B cell (primary cell): ENCODE results near the gene STK33. TPM values are rescaled to one million over a fixed set of nuclear protein-coding genes. Genes with fewer than 3 reads are reported as not detected.

ENCODE experiments used
- ATAC-seq: fragments of 200-7000 bp; cut with Tn5 transposase; one replicate; pipeline ENCODE4 v1.10.0; 2021; ENCODE audit warnings: low read depth, mild to moderate bottlenecking, moderate number of reproducible peaks, moderate library complexity
- CTCF ChIA-PET: fragments of 350-600 bp; sonication (Branson Sonifier 250); formaldehyde crosslinking; loops from one replicate; lab custom pipeline; 2021; ENCODE audit warnings: antibody characterized with exemption, inconsistent platforms; lab: Charles Lee
- POLR2A ChIA-PET: fragments of 350-600 bp; sonication (Branson Sonifier 250); formaldehyde crosslinking; loops from one replicate; lab custom pipeline; 2021; ENCODE audit warnings: antibody characterized with exemption; lab: Charles Lee
- DNase-seq: peaks from one replicate; pipeline ENCODE4 v3.0.0; 2013
- H2AFZ ChIP-seq: 2 replicates; pipeline ENCODE4 v1.6.1; 2012; ENCODE audit warnings: mild to moderate bottlenecking, low read depth, low read length; ENCODE audit not compliant: insufficient read depth, poor library complexity, severe bottlenecking
- H3K27ac ChIP-seq, 2 donors: 1 replicate in 1 of 2; 2 replicates in 1 of 2; pipeline ENCODE4 v1.5.1; 2012 to 2013; ENCODE audit warnings: low read length in 2 of 2, mild to moderate bottlenecking in 2 of 2, moderate library complexity in 1 of 2
- H3K27me3 ChIP-seq, 4 experiments: fragments of 200-600 bp in 1 of 4; sonication (generic) in 1 of 4; replicated peaks in 1 of 4; 1 replicate in 2 of 4; 2 replicates in 2 of 4; pipeline versions ENCODE4 v1.6.1 to v1.7.0; 2013 to 2016; ENCODE audit warnings: low read length in 3 of 4, mild to moderate bottlenecking in 2 of 4, mixed read lengths in 1 of 4, moderate library complexity in 1 of 4; ENCODE audit not compliant: insufficient read depth in 4 of 4, control insufficient read depth in 3 of 4; ENCODE audit errors: control extremely low read depth in 1 of 4
- H3K36me3 ChIP-seq, 2 experiments: replicated peaks in 1 of 2; 1 replicate in 1 of 2; 2 replicates in 1 of 2; pipeline versions ENCODE4 v1.6.1 to v1.7.1; 2013; ENCODE audit warnings: low read length in 1 of 2; ENCODE audit not compliant: insufficient read depth in 2 of 2, control insufficient read depth in 1 of 2; ENCODE audit errors: control extremely low read depth in 1 of 2, extremely low read depth in 1 of 2
- H3K4me1 ChIP-seq, 2 donors: fragments of 200-600 bp in 1 of 2; sonication (generic) in 1 of 2; 1 replicate in 1 of 2; 2 replicates in 1 of 2; pipeline versions ENCODE4 v1.5.1 to v1.6.1; 2013 to 2017; ENCODE audit warnings: low read length in 2 of 2; ENCODE audit not compliant: control insufficient read depth in 2 of 2, insufficient read depth in 2 of 2
- H3K4me2 ChIP-seq: replicated peaks from 2 replicates; pipeline ENCODE3; 2012; ENCODE audit warnings: mild to moderate bottlenecking, low read depth, low read length; ENCODE audit not compliant: poor library complexity, severe bottlenecking
- H3K4me3 ChIP-seq, 5 experiments: fragments of 200-600 bp in 1 of 5; sonication (generic) in 1 of 5; 1 replicate in 3 of 5; 2 replicates in 2 of 5; pipeline versions ENCODE4 v1.5.1 to v1.7.0; 2011 to 2016; ENCODE audit warnings: low read length in 4 of 5, mild to moderate bottlenecking in 4 of 5, low read depth in 2 of 5, control low read depth in 1 of 5, moderate library complexity in 1 of 5; ENCODE audit not compliant: insufficient read depth in 1 of 5; ENCODE audit errors: control extremely low read depth in 1 of 5, extremely low read depth in 1 of 5
- H3K79me2 ChIP-seq: fragments of 200-600 bp; sonication (generic); one replicate; pipeline ENCODE4 v1.6.0; 2016; ENCODE audit warnings: low read length; ENCODE audit not compliant: control insufficient read depth, insufficient read depth
- H3K9ac ChIP-seq: fragments of 200-600 bp; sonication (generic); 2 replicates; pipeline ENCODE4 v1.6.1; 2017; ENCODE audit warnings: mild to moderate bottlenecking, low read length, moderate library complexity
- H3K9me3 ChIP-seq, 3 donors: one replicate each; pipeline versions ENCODE4 v1.6.1 to v1.7.1; 2013; ENCODE audit warnings: low read length in 2 of 3; ENCODE audit not compliant: control insufficient read depth in 2 of 3, insufficient read depth in 1 of 3; ENCODE audit errors: control extremely low read depth in 1 of 3
- H4K20me1 ChIP-seq: 2 replicates; pipeline ENCODE4 v1.6.0; 2012; ENCODE audit warnings: mild to moderate bottlenecking, low read length; ENCODE audit not compliant: insufficient read depth, control insufficient read depth, poor library complexity, severe bottlenecking
- H3K27ac Mint-ChIP-seq: one replicate; pipeline ENCODE4 v1.8.0; 2021; ENCODE audit warnings: mixed read lengths
- H3K27me3 Mint-ChIP-seq: one replicate; pipeline ENCODE4 v1.8.0; 2021; ENCODE audit warnings: mixed read lengths
- H3K4me1 Mint-ChIP-seq: one replicate; pipeline ENCODE4 v1.8.0; 2021; ENCODE audit warnings: mixed read lengths
- H3K4me3 Mint-ChIP-seq: one replicate; pipeline ENCODE4 v1.8.0; 2021; ENCODE audit warnings: mixed read lengths
- H3K9me3 Mint-ChIP-seq: one replicate; pipeline ENCODE4 v1.8.0; 2022; ENCODE audit warnings: mixed read lengths; ENCODE audit not compliant: insufficient read depth
- CTCF ChIP-seq: fragments of 200-600 bp; IDR thresholded peaks from one replicate; pipeline ENCODE4 v1.8.0; 2022; ENCODE audit warnings: antibody characterized with exemption, mild to moderate bottlenecking
- EZH2 ChIP-seq: IDR thresholded peaks from 2 replicates; pipeline ENCODE4 v1.6.1; 2012; ENCODE audit warnings: borderline replicate concordance, low read depth, mild to moderate bottlenecking, moderate library complexity, low read length; ENCODE audit not compliant: insufficient read depth, poor library complexity, severe bottlenecking
- WGBS: methylation state at CpG from one replicate; pipeline ENCODE4 v1.1.5; 2013; ENCODE audit warnings: missing lambda C conversion rate; ENCODE audit not compliant: insufficient coverage; 5-methylcytosine and 5-hydroxymethylcytosine counted together
- intact Hi-C: fragments of 100-400 bp; cut with micrococcal nuclease; formaldehyde crosslinking; loops from one replicate; pipeline ENCODE4 v1.10.0; 2022
- polyA plus RNA-seq: library from polyadenylated mRNA; depleted of rRNA; stranded (reverse); fragments of >200 nt; gene quantifications from 2 replicates; pipeline ENCODE4 v1.2.3, GENCODE V29; 2012
- total RNA-seq, 2 donors: library from RNA; stranded (reverse); fragments of 120-200 nt in 1 of 2; gene quantifications; 1 replicate in 1 of 2; 2 replicates in 1 of 2; pipeline versions ENCODE4 v1.2.3 to v1.2.4, GENCODE V29; 2013 to 2022

Gene STK33
- total and polyA plus RNA-seq, 2 donors (not counting 1 experiment from before 2014, with no cell fraction given) = 3.1 to 9.3 TPM

GRCh38 chr11:8408151-8408941 lies 185.7 kb downstream of the STK33 start:
- no peak overlapping the region for H3K9ac ChIP-seq
- ChIA-PET POLR2A (no interaction called here), CTCF (no interaction called here)
- H3K79me2 ChIP-seq = no peaks in the 10 kb centered on the region
- no peaks in the 10 kb centered on the region for H4K20me1 ChIP-seq
- DNase-seq = no peak
- H3K9me3 ChIP-seq = peaks cover 0 to 4% (median 1%) of the 10 kb centered on the region in 3 donors
- H3K4me1 ChIP-seq = no peaks in the 10 kb centered on the region
- H3K4me2 ChIP-seq = no peak overlapping the region
- no peak for ATAC-seq
- TF ChIP-seq CTCF (no peak), EZH2 (no peak)
- H3K27me3 Mint-ChIP-seq = no peaks in the 10 kb centered on the region
- H3K36me3 ChIP-seq = no peaks in the 10 kb centered on the region
- no peak overlapping the region for H3K4me3 ChIP-seq
- no peak overlapping the region for H3K27ac Mint-ChIP-seq
- H3K4me3 Mint-ChIP-seq = no peak overlapping the region
- WGBS = 79% methylated on average over 2 of the region's 3 CpGs
- no peak overlapping the region for H2AFZ ChIP-seq
- H3K27me3 ChIP-seq = no peaks in the 10 kb centered on the region
- H3K4me1 Mint-ChIP-seq = no peaks in the 10 kb centered on the region
- intact Hi-C loops = no loop called here
- H3K9me3 Mint-ChIP-seq = peaks cover 2% of the 10 kb centered on the region
- H3K27ac ChIP-seq = no peak overlapping the region

- Histone ChIP-seq H2AFZ (no peak overlapping the region), H3K36me3 (no peaks in the 10 kb centered on the region), H3K27me3 (no peaks in the 10 kb centered on the region), H3K79me2 (no peaks in the 10 kb centered on the region), H3K27ac (no peak overlapping the region), H3K4me2 (no peak overlapping the region), H3K9me3 (peaks cover 0 to 4% (median 1%) of the 10 kb centered on the region in 3 donors), H3K9ac (no peak overlapping the region), H3K4me3 (no peak overlapping the region), H3K4me1 (no peaks in the 10 kb centered on the region), H4K20me1 (no peaks in the 10 kb centered on the region)
- Mint-ChIP-seq H3K4me3 (no peak overlapping the region), H3K4me1 (no peaks in the 10 kb centered on the region), H3K27me3 (no peaks in the 10 kb centered on the region), H3K9me3 (peaks cover 2% of the 10 kb centered on the region), H3K27ac (no peak overlapping the region)
- no CpG with 5 or more reads among the region's 1 CpG for WGBS
- DNase-seq = no peak
- POLR2A ChIA-PET = no interaction called here
- CTCF ChIA-PET = interaction anchor here (0.6 kb wide), 1 partner anchor 708 kb away, joined by 3 read pairs; no protein-coding TSS in a partner anchor
- TF ChIP-seq EZH2 (no peak), CTCF (no peak)
- ATAC-seq = no peak
- intact Hi-C loops = no loop called here
Measured at GRCh38 chr11:8403310-8403709, 190.7 kb downstream of the STK33 start.
